GM18909 (cell line): ENCODE measurements around the gene CD74.
"Not testable (repeated sequence)": the region's sequence is repeated elsewhere in the genome, so short reads cannot be mapped to it uniquely, and the experiment has no call there.

Experiments
- ATAC-seq: cut with Tn5 transposase; IDR thresholded peaks from one replicate; pipeline ENCODE4 v1.9.1; 2021; ENCODE audit warnings: mild to moderate bottlenecking; ENCODE audit not compliant: unreplicated experiment, poor library complexity

CD74 gene

DNA sequence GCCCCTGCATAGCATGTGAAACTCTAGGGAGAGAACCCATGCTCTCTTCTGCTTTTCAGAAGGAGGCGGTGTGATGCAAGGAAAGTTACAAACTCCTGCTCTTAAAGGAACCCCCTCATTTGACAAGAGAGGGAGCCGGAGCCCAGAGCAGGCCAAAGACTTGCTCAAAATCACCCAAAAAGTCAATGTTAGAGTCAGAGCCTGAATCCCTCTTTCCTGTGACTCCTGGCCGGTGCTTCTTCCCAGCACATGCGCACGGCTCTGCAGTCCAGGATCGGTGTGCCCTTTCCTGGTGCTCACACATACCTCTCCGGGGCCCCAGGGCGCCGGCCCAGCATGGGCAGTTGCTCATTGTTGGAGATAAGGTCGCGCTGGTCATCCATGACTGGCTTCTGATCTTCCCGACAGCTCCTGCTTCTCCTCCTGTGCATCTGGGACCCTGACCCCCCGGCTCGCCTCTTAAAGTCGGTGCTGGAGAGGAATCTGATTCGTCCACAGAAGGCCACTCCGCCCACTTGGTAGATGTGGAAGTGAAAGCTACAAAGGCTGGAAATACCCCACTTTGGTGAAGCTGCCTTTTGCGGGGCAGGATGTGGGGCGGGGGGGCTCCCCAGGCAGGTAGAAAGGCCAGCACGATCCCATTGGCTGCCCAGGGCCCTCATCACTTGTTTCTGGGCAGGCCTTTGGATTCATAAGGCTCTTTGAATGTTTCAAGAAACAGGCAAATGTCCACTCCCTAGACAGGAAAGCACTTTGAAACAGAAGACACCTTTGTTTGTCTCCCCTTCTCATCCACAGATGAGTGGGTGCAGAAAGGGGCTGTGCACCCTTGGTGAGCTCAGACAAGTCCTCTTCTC, at the start of gene CD74:
Gene CD74, minus strand, starts transcription at position 592 of the 857 bp plus-strand sequence. Its CDS starts 161 bp downstream, at position 431.
- peak; percentile 78 for ATAC-seq

DNA sequence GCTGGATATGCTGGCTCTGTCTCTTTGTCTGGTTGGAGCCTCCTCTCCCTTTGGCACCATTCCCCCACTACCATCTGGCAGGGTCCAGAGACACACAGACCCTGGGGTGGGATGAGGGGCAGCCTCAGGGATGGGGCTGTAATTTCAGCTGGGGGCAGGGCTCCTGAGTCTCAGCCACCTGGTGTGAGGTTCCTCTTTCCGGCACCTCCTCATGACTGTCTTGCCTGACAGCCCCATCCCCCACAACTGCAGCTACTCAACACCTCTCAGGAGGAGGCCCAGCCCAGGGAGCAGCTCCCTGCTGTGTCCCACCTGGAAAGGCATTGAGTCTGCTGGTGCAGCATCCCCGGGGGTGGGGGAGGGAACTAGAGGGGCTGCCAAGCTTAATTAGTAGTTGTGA, 48.5 kb upstream of the CD74 start:
- peak; percentile 86 for ATAC-seq

DNA sequence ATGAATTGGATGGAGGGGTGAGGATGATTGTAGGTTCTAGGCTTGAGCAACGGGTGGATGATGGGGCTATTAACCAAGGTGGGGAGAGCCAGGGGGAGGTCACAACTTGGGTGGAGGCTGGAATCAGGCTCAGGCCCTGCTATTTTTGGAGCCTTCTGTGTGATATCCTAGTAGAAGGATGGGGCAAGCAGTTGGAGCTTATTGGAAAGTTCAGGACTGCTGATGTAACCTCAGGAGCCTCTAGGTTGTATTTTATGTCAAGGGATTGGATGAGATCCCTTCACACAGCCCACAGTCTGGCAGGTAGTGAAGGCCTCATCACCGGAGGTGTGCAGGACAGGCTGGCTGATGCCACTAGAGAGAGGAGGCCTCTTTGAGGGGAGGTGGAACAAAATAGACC, 48.1 kb upstream of the CD74 start:
- ATAC-seq, result peak; percentile 7

DNA sequence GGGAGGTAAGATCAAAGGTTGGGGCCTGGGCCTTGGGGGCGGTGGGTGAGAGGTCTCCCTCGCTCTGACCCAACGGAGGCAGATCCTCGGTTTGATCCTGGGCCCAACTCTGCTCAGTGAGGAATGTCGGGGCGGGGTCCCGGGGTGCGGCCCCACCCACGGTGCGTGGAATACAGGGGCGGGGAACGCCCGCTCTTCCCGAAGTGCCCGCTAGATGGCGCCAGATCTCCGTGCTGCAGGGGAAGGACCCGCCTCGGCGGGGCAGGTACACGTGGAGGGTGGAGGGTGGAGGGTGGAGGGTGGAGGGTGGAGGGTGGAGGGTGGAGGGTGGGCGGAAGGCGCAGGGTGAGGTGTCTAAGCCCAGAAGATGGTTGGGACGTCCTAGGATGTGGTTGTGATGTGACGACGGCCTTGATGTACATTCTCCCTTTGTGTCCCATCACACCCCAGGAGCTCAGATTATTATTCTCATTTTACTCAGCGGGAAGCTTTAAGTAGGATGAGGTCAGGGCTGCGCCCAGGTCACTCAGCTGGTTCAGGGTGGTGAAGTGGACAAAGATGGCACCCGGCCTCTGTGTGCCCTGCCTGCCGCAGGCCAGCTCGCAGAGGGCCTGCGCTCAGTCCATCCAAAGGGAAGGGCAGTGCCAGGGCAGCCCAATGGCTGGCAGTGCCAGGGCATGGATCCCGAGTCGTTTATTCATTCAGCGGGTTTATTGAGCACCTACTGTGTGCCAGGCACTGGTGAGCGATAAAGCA, 46.3 kb upstream of the CD74 start:
- ATAC-seq, result peak; percentile 75

DNA sequence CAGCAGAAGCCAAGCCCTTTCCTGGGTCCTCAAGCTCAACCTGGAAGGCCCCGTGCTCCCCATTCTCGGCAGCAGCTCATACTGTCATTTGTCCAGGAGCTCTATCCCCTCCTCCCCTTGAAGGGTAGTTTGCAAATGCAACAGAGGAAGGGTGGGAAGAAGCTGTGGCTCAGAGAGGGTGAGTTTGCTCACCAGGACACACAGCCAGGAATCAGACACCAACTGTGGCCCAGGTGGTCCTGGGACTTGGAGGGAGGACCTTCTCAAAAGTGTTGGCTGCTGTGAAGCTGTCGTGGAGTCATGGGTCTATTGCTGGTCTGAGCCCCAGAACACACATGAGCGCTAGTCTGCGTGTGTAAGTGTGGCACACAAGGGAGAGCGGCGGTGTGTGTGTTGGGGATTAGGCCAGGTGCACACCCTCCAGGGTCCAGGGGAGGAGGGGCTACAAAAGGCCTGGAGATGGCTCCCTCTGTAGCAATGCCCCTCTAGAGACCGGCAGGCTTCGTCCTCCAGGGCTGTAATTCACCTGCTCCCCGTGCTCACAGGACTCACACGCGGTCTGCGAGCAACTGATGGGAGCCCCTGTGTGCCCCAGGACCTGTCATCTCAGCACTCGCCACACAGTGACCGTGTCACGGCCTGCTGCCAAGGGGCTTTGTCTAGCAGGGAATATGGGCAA, 45.0 kb upstream of the CD74 start:
- no peak for ATAC-seq

DNA sequence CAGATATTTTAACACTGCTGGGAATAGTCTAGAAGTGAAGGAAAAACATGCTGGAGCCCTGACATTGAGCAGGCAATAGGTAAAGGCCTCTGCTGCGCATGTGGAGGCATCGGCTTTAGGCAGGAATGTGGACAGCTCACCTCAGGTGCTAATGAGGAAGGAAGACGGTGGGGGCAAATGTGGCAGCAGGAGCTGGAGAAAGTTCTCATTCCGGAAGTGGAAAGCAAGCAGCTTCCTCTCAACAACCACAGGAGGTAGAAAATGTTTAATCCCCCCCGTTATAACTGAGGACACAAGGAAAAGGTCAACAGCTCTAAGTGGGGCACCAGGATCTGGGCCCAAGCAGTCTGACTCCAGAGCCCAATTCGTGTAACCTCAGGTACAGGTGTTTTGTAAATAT, 44.4 kb upstream of the CD74 start:
- no peak for ATAC-seq

DNA sequence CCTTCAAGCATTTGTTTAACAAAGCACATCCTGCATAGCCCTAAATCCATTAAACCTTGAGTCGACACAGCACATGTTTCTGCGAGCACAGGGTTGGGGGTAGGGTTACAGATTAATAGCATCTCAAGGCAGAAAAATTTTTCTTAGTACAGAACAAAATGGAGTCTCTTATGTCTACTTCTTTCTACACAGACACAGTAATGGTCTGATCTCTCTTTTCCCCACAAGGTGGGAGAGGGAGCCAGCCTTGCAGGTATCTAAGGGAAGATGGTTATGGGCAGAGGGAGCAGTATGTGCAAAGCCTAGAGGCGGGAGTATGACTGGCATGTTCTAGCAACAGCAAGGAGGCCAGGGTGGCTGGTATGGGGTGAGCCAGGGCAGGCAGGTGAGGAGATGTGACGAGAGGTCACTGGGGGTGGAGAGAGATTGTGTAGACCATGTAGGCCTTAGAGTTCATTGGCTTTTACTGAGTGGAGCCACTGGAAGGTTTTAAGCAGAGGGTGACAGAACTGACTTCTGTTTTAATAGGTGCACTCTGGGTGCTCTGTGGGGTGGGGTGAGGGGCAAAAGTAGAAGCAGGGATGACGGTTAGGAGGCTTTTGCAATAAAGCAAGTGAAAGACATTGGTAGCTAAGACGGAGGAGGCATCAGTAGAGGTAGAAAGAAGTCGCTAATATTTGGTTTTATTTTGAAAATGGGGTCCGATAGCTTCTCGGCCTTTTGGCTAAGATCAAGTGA, 42.0 kb upstream of the CD74 start:
- ATAC-seq, result no peak

DNA sequence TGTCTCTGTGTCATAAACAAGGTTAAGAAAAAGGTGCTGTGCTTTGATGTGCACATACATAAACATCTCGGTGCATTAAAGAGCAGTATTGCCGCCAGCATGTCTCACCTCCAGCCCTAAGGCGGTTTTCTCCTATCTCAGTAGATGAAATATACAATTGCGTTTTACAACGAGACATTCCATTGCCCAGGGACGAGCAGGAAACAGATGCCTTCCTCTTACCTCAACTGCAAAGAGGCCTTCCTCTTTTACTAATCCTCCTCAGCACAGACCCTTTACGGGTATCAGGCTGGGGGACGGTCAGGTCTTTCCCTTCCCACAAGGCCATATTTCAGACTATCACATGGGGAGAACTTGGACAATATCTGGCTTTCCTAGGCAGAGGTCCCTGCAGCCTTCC, 41.3 kb upstream of the CD74 start:
- not testable (repeated sequence) for ATAC-seq

DNA sequence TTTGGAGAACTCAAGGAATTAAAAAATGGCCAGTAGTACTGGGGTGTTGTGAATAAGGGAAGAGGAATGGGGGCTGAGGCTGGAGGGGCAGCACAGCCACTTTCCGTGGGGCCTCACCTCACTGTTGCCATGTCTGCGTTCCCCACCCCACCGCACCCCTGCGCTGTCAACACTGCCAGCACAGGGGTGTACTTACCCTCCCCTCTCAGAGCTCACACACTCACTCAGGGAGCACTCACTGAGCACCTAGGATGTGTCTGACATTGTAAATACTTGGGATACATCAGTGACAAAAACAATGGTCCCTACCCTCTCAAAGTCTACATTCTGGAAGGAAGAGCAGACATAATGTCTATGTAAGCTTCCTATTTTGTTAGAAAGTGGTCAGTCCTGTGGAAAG, 40.2 kb upstream of the CD74 start:
- no peak for ATAC-seq

DNA sequence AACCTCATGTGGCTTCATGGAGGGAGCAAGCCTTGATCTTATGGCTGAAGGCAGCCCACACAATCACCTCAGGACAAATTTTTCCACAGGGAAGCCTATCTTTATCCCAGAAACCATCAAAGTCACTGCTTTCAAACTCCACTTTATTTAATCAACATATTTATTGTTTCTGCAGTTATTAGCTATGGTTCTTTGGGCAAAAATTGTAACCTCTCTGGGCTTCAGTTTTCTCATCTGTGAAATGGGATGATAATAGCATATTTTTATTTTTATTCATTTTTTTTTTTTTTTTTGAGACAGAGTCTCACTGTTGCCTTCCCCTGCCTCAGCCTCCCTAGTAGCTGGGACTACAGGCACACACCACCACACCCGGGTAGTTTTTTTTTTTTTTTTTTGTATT, 38.9 kb upstream of the CD74 start:
- ATAC-seq, result no peak

DNA sequence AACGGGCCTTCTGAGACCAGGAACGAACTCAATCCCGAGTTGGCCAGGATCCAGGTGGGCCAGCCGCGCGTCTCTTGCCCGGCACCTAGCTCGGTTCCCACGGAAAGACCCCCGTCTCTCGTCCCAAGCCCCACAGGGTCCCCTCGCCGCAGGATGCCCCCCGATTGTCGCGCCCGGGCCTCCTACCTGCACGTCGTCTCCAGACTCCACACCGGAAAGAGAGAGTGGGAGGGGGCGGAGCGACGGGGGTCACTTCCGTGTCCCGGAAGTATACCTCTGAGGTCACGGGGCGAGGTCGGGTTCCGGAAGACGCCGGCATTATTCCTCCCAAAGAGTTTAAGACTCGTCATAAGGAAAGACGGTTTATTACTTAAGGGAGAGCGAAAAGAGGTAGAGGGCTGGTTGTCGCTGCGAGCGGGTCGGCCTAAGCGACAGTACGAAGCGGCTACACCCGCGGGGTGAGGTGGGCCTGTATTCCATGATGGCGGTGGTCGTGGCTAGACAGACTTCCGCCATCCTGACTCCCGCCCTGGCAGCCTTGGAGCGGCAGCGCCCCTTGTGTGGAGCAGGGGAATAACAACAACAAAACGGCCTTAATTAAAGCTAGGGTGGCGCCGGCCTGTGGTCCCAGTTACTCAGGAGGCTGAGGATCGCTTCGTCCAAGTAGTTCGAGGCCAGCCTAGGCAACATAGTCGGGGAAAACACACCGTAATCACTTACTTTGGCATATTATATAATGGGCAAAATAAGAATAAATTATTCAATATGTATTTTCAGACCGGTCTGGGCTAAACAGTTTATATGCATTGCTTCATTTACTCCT, 37.0 kb upstream of the CD74 start, which contains the start of gene RPS14:
Gene RPS14, minus strand, starts transcription at position 223 of the 823 bp plus-strand sequence. CDS start 2,006 bp downstream, outside the sequence.
- peak; percentile 93 for ATAC-seq

DNA sequence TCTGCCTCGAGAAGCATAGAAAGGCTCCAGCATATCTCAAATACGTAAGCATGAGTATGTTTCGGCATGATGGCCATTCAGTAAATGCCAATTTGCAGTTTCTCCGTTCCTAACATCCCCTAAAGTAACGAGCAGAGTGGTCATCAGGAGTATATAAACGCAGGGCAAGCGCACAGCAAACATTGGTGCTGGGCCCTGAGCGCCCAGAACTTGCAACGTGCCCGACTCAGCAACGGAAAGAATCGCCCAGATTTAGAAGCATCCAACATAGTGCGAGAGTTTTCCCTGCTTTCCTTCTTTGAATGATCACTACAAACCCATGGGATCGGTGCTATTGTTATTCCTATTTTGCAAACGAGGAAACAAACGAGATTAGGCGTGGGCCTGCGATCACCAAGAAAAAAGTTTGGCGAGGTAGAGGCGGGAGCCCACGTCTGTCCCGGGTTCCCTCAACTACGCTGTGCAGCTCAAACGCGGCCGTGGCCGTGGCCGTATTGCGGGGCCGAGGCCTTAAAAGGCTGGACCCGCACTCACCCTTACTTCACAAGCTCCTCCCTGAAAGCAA, 36.3 kb upstream of the CD74 start:
- peak; percentile 36 for ATAC-seq

DNA sequence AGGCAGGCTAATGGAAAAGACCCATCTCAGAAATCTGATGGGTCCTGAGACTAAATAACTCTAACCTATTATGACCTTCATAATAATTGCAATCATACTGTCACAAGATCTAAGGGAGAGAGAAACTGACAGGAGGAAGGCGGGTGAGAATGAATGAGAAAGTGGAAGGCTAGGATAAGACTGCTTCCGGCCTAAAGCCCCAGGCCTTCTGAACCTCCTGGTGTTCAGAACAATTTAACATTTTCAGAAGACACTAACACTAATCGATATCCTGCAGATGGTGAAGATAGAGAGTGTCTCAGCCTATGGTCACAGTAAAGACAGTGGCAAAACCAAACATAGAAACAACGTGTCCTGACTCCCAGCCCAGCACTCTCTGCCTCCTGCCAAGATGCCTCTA, 35.6 kb upstream of the CD74 start:
- no peak for ATAC-seq

DNA sequence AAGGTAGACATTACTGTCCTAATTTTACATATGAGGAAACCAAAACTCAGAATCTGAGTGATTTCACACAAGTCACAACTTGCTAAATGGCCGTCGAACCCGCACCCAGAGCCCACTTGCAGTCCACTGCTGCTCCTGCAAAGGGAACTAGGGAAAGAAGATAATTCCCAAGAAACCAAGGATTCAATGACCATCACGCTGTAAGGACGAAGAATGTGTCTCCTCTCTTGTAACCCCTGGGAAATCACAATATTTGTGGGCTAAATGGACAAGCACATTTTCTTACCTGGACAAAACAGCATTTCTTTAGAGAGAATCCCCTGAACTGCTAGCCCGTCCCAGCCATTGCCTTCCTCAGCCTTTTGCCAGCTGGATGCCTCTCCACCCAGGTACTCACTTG, 34.5 kb upstream of the CD74 start:
- ATAC-seq, result no peak

DNA sequence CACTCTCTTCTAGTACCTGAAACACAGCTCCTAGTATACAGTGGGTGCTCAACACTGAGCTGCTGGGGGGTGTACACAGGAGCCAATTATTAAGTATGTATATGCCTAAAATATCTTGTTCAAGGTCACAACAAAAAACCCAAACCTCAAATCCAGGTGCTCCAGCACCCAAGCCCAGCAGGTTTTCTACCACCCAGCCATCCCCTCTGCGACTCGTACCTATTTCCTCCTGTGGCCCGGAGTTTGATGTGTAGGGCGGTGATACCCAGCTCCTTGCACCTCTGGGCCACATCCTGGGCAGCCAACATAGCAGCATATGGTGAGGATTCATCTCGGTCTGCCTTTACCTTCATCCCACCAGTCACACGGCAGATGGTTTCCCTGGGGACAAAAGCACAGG, 33.9 kb upstream of the CD74 start:
- ATAC-seq, result no peak

DNA sequence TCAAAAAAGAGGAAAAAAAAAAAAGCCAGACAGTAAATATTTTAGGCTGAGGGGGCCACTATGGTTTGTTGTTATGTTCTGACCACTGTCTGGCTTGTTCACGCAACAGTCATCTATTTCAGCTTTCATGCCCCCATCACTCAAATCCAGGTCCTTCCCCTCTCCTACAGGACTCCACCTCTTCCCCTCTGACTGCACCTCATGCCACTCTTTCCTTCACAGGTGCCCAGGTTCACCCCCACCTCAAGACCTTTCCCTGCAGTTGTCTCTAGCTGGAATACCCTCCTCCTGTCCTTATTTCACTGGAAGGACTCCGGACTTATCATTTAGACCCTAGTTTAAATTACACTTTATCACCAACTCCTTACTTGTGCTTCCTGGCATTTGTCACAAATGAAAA, 33.4 kb upstream of the CD74 start:
- no peak for ATAC-seq

DNA sequence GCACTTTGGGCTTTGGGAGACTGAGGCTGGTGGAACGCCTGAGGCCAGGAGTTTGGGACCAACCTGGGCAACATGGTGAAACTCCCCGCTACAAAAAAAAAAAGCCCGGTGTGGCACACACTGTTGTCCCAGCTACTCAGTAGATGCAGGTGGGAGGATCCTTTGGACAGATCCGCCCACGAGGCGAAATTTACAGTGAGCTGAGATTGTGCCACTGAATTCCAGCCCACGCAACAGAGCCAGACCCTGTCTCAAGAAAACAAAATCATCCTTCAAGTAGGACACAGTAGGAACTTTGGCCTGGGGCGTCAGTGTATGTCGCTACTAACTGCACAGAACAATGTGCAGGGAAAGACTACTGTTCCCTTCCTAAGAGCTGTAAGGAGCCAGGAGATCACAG, 32.1 kb upstream of the CD74 start:
- ATAC-seq, result no peak

DNA sequence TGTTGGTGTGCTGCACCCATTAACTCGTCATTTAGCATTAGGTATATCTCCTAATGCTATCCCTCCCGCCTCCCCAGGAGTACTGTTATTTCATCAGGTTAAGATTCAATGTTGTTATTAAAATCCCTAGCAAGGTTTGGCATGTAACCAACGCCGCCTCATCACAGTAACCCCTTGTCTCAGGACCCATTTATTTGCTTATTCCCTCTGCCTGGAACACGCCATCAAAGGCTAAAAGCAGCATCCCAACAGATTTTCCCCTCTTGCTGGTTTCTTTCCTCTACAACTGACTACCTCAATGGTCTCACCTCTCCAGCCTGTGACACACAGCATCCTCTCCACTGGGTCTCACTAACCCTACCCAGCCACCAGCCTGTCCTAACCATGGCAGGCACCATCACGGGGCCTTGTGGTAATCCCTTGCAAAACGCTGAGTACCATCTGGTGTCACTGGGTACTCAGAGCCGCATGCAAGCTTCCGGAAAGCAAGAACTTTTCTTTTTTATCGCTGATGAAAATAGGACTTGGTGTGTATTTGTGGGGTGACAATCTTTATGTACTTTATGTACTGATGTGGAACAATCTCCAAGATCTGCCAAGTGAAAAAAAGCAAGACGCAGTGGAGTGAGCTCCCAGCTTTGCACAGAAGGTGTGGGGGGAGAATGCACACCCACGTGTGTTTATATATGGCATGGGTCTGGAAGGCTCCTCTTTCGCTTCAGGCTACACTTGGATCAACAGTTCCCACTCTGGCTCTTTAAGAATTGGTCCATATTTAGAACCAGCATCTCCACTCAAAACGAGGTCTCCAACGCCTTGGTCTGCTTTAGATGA, 30.7 kb upstream of the CD74 start:
- no peak for ATAC-seq
